ENCODE results near the gene KCNC2. TPM values are rescaled to one million over a fixed set of nuclear protein-coding genes. Genes with fewer than 3 reads are reported as not detected.

The KCNC2 gene
- total and polyA plus RNA-seq, 3 experiments from 2014 or later: not detected

DNA sequence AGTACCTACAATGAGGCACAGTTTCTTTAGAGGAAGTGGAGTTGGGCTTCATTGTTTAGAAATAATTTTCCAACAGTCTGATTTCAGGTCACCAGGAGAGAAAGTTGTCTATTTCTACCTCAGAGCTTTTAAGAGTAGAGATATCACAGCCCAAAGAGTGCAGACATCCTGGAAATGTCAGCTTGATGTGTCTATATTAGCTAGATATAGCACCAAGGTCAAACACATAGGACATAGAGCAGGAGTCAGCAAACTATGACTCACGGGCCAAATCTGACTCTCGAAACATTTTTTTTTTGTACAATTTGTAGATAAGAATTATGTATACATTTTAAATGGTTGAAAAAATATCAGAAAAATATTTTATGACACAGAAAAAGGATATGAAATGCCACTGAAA lies 53.7 kb downstream of the KCNC2 start:
- Histone ChIP-seq H3K9me3 (ENCODE audit: low read length) (no peaks in the 10 kb centered on the region), H3K27me3 (ENCODE audit: insufficient read depth, low read length, poor library complexity, severe bottlenecking) (no peaks in the 10 kb centered on the region), H3K4me1 (ENCODE audit: insufficient read depth, low read length) (no peaks in the 10 kb centered on the region), H3K27ac (ENCODE audit: low read depth, low read length) (no peak overlapping the region), H3K36me3 (ENCODE audit: insufficient read depth, low read length) (no peaks in the 10 kb centered on the region), H3K4me3 (ENCODE audit: low read length) (no peak overlapping the region)
- CTCF ChIA-PET: no interaction called here
- Mint-ChIP-seq H3K27ac (no peak overlapping the region), H3K27me3 (no peaks in the 10 kb centered on the region), H3K36me3 (no peaks in the 10 kb centered on the region), H3K4me3 (no peak overlapping the region), H3K9me3 (no peaks in the 10 kb centered on the region), H3K4me1 (no peaks in the 10 kb centered on the region)
- POLR2A ChIA-PET: no interaction called here
- no peak for DNase-seq

DNA sequence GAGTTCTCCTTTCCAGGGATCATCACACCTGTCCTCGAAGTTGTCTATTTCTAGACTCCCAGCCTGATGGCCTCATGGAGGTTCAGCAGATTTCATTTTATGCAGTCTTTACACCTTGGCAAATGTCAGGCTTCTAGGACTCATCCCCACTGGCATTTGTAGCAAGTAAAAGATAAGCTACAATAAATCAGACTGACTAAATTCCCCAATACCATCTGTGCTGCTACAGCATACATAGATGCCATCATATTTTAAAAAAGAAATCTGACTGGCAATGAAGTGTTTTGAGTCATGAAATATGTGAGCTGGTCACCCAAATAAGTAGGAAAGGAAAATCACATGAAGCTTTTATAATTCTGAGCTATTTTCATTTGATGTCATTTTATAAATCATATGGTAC lies 55.3 kb downstream of the KCNC2 start:
- no peaks in the 10 kb centered on the region for H3K36me3 Mint-ChIP-seq
- H3K4me1 Mint-ChIP-seq: no peaks in the 10 kb centered on the region
- H3K4me3 ChIP-seq (ENCODE audit: low read length): no peak overlapping the region
- H3K9me3 Mint-ChIP-seq: no peaks in the 10 kb centered on the region
- H3K27ac Mint-ChIP-seq: no peak overlapping the region
- no peaks in the 10 kb centered on the region for H3K27me3 ChIP-seq (ENCODE audit: insufficient read depth, low read length, poor library complexity, severe bottlenecking)
- POLR2A ChIA-PET: no interaction called here
- H3K27me3 Mint-ChIP-seq: peaks cover 1 to 5% of the 10 kb centered on the region in 2 donors
- no peak for DNase-seq
- no peaks in the 10 kb centered on the region for H3K9me3 ChIP-seq (ENCODE audit: low read length)
- no peak overlapping the region for H3K27ac ChIP-seq (ENCODE audit: low read depth, low read length)
- no peak overlapping the region for H3K4me3 Mint-ChIP-seq
- no peaks in the 10 kb centered on the region for H3K36me3 ChIP-seq (ENCODE audit: insufficient read depth, low read length)
- CTCF ChIA-PET: no interaction called here
- H3K4me1 ChIP-seq (ENCODE audit: insufficient read depth, low read length): no peaks in the 10 kb centered on the region

DNA sequence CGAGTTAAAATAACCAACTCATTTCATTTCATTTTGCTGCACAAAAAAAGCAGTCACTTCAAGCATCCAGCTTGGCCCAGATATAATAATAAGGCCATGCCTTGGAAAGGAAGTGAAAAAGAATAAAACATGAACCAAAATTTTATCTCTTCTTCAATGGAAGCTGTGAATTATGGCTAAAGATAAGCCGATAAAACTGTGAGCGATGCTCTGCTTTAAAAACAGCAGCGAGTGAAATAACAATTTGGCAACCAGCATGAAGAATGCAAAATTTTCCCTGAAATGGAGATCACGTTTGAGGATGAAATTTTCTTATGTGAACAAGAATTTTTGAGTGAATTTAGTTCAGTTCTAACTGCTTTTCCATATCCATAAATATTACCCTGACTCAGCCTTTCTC lies 70.4 kb downstream of the KCNC2 start:
- Mint-ChIP-seq H3K36me3 (no peaks in the 10 kb centered on the region), H3K9me3 (peaks cover 0 to 3% (median 0%) of the 10 kb centered on the region in 5 donors), H3K4me1 (no peaks in the 10 kb centered on the region), H3K27me3 (no peaks in the 10 kb centered on the region), H3K4me3 (no peak overlapping the region), H3K27ac (no peak overlapping the region)
- Histone ChIP-seq H3K27me3 (ENCODE audit: insufficient read depth, low read length, poor library complexity, severe bottlenecking) (no peaks in the 10 kb centered on the region), H3K36me3 (ENCODE audit: insufficient read depth, low read length) (no peaks in the 10 kb centered on the region), H3K27ac (ENCODE audit: low read depth, low read length) (no peak overlapping the region), H3K4me3 (ENCODE audit: low read length) (no peak overlapping the region), H3K4me1 (ENCODE audit: insufficient read depth, low read length) (no peaks in the 10 kb centered on the region), H3K9me3 (ENCODE audit: low read length) (no peaks in the 10 kb centered on the region)
- DNase-seq: no peak
- POLR2A ChIA-PET: no interaction called here
- CTCF ChIA-PET: no interaction called here

DNA sequence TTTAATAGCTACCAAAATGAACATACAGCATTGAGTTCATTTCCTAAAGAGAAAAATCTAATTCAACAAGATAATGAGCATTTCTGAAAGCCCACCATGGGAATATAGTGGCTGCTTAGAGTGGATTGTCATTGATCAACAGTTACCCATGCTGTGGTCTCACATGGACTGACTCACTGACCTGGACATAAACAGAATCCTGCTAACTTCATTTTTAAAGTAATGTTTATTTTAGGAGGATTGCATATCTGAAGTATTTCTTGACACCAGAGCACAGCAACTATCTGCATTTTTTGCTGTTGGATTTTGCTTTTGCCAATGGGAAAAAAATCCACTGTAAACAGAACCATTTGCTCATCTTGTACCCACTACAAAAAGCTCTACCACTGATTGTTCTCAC lies 71.7 kb downstream of the KCNC2 start:
- POLR2A ChIA-PET: no interaction called here
- Mint-ChIP-seq H3K9me3 (peaks cover 0 to 3% (median 0%) of the 10 kb centered on the region in 5 donors), H3K4me1 (no peaks in the 10 kb centered on the region), H3K36me3 (no peaks in the 10 kb centered on the region), H3K27me3 (no peaks in the 10 kb centered on the region), H3K27ac (no peak overlapping the region), H3K4me3 (no peak overlapping the region)
- H3K27ac ChIP-seq (ENCODE audit: low read depth, low read length): no peak overlapping the region
- DNase-seq: no peak
- CTCF ChIA-PET: no interaction called here
- no peaks in the 10 kb centered on the region for H3K9me3 ChIP-seq (ENCODE audit: low read length)
- no peak overlapping the region for H3K4me3 ChIP-seq (ENCODE audit: low read length)
- no peaks in the 10 kb centered on the region for H3K36me3 ChIP-seq (ENCODE audit: insufficient read depth, low read length)
- no peaks in the 10 kb centered on the region for H3K27me3 ChIP-seq (ENCODE audit: insufficient read depth, low read length, poor library complexity, severe bottlenecking)
- no peaks in the 10 kb centered on the region for H3K4me1 ChIP-seq (ENCODE audit: insufficient read depth, low read length)

DNA sequence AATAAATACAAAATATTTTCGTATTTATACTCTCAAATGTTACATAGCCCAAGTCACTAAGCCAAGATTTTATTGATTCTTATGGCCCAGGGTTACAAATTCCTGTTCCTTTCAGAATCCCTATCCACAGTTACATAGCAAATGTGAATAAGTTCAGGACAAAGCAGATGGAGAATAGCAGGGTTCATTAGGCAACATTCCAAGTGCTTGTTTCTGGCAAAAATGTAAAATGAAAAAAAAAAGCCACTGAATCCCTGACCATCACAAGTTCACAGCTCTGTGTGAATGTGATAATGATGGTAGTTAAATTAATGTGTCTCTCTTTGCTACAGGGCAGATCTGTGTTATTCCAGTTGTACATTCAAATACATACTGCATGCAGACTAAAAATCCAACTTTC lies 74.6 kb downstream of the KCNC2 start:
- Mint-ChIP-seq H3K9me3 (peaks cover 0 to 3% (median 0%) of the 10 kb centered on the region in 5 donors), H3K36me3 (no peaks in the 10 kb centered on the region)
- no peaks in the 10 kb centered on the region for H3K4me1 ChIP-seq (ENCODE audit: insufficient read depth, low read length)

DNA sequence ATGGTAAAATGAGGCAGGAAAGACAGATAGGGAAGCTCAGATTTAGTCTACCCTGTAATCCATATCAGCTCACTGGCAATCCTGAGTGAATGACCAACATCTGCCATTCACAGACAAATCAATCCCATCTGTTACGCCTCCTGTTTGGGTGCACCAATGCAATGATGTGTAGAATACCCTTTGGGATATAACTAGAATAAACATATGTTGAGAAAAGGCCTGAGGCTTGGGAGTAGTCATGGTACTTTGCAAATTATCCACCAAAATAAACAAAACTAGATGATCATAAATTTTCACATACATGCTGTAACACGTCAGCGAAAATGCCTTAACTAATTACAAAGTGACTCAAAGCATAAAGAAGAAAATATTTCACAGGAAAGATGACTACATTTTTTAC lies 78.8 kb downstream of the KCNC2 start:
- no peak overlapping the region for H3K4me3 ChIP-seq (ENCODE audit: low read length)
- Mint-ChIP-seq H3K36me3 (no peaks in the 10 kb centered on the region), H3K27me3 (no peaks in the 10 kb centered on the region), H3K9me3 (no peaks in the 10 kb centered on the region), H3K4me1 (no peaks in the 10 kb centered on the region), H3K4me3 (no peak overlapping the region), H3K27ac (no peak overlapping the region)
- no peaks in the 10 kb centered on the region for H3K4me1 ChIP-seq (ENCODE audit: insufficient read depth, low read length)
- ChIA-PET CTCF (no interaction called here), POLR2A (no interaction called here)
- H3K9me3 ChIP-seq (ENCODE audit: low read length): no peaks in the 10 kb centered on the region
- DNase-seq: no peak
- H3K36me3 ChIP-seq (ENCODE audit: insufficient read depth, low read length): no peaks in the 10 kb centered on the region
- no peaks in the 10 kb centered on the region for H3K27me3 ChIP-seq (ENCODE audit: insufficient read depth, low read length, poor library complexity, severe bottlenecking)
- no peak overlapping the region for H3K27ac ChIP-seq (ENCODE audit: low read depth, low read length)

More for the DNA sequence above, 74.6 kb downstream of the KCNC2 start:
- H3K27me3 Mint-ChIP-seq: no peaks in the 10 kb centered on the region
- H3K4me3 Mint-ChIP-seq: no peak overlapping the region
- Histone ChIP-seq H3K27me3 (ENCODE audit: insufficient read depth, low read length, poor library complexity, severe bottlenecking) (no peaks in the 10 kb centered on the region), H3K9me3 (ENCODE audit: low read length) (no peaks in the 10 kb centered on the region), H3K4me3 (ENCODE audit: low read length) (no peak overlapping the region), H3K36me3 (ENCODE audit: insufficient read depth, low read length) (no peaks in the 10 kb centered on the region), H3K27ac (ENCODE audit: low read depth, low read length) (no peak overlapping the region)
- no peak for DNase-seq
- H3K27ac Mint-ChIP-seq: no peak overlapping the region
- CTCF ChIA-PET: no interaction called here
- H3K4me1 Mint-ChIP-seq: no peaks in the 10 kb centered on the region
- POLR2A ChIA-PET: no interaction called here

DNA sequence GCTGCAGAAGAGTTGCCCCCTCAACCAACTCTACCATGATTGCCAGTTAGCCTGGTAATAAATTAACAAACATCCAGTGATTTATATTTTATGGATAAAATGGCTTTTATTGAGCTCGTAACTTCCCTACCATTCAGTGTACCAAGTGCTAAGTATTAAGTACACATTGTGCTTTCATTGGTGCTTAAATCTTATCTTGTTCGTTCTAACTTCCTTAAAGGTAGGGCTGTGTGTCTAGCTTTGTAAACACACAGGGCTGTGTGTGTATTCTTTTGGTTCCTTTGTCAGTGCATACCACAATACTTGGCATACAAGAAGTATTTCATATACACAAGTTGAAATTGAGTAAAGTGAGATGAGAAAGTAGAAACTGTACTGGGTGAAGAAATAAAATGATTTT lies 80.4 kb downstream of the KCNC2 start:
- ChIA-PET CTCF (no interaction called here), POLR2A (no interaction called here)
- H3K36me3 ChIP-seq (ENCODE audit: insufficient read depth, low read length): no peaks in the 10 kb centered on the region
- Mint-ChIP-seq H3K9me3 (no peaks in the 10 kb centered on the region), H3K4me3 (no peak overlapping the region), H3K27ac (no peak overlapping the region), H3K4me1 (no peaks in the 10 kb centered on the region), H3K36me3 (no peaks in the 10 kb centered on the region), H3K27me3 (no peaks in the 10 kb centered on the region)
- no peaks in the 10 kb centered on the region for H3K27me3 ChIP-seq (ENCODE audit: insufficient read depth, low read length, poor library complexity, severe bottlenecking)
- no peaks in the 10 kb centered on the region for H3K9me3 ChIP-seq (ENCODE audit: low read length)
- H3K27ac ChIP-seq (ENCODE audit: low read depth, low read length): no peak overlapping the region
- H3K4me3 ChIP-seq (ENCODE audit: low read length): no peak overlapping the region
- no peak for DNase-seq
- H3K4me1 ChIP-seq (ENCODE audit: insufficient read depth, low read length): no peaks in the 10 kb centered on the region

DNA sequence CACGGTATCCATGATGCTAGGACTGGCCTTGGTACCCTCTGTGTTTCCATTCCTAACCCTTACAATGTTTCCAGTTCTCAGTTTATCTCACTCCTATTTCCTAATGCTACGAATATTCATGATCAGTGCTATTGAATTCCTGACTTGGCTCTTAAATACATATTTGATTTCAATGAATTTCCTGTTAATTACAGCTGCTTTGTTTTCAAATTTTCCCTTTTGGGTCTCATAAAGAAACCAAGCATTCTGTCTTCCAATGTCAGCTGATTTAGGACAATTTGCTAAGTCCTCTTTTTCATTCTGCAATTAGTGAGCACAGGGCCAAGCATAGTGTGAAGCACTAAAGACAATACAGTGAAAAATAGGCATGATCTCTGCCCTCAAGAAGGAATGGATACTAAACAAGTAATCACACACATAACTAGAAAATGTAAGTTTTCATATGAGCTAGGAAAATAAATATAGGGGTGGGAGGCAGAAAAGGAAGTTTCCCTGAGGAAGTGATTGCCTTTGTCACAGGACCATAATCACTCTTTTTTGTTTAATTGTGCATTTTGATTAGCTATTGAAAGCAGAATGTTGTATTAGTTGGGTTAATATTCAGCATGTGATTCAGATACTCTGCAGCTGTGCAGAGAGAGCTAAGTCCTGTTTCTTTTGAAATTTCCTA lies 88.5 kb downstream of the KCNC2 start:
- no peak overlapping the region for H3K4me3 Mint-ChIP-seq
- H3K27me3 ChIP-seq (ENCODE audit: insufficient read depth, low read length, poor library complexity, severe bottlenecking): no peaks in the 10 kb centered on the region
- CTCF ChIA-PET: no interaction called here
- H3K9me3 Mint-ChIP-seq: peaks cover 0 to 2% (median 0%) of the 10 kb centered on the region in 5 donors
- POLR2A ChIA-PET: no interaction called here
- H3K36me3 ChIP-seq (ENCODE audit: insufficient read depth, low read length): no peaks in the 10 kb centered on the region
- no peak overlapping the region for H3K4me3 ChIP-seq (ENCODE audit: low read length)
- no peak overlapping the region for H3K27ac Mint-ChIP-seq
- no peaks in the 10 kb centered on the region for H3K9me3 ChIP-seq (ENCODE audit: low read length)
- H3K36me3 Mint-ChIP-seq: no peaks in the 10 kb centered on the region
- H3K4me1 Mint-ChIP-seq: no peaks in the 10 kb centered on the region
- no peaks in the 10 kb centered on the region for H3K27me3 Mint-ChIP-seq
- no peaks in the 10 kb centered on the region for H3K4me1 ChIP-seq (ENCODE audit: insufficient read depth, low read length)
- no peak overlapping the region for H3K27ac ChIP-seq (ENCODE audit: low read depth, low read length)
- DNase-seq: no peak

DNA sequence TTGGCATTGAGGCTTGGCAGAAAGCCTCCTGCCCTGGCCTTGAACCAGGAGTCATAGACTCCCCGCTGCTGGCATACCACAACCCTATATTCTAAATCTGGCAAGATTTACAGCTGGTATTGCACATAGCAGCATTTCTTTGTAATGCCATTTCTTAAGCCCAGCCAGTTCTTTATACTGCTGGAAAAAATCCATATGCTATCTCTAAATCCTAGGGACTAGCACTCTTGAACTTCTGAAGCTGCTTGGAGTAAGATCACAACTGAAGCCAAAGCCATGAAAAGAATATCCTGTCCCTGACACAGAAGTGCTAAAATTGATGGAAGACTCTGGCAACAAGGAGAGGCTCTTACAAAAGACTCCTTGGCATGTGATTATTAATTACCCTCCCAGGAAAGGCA lies 89.3 kb downstream of the KCNC2 start:
- no peak overlapping the region for H3K27ac ChIP-seq (ENCODE audit: low read depth, low read length)
- no peaks in the 10 kb centered on the region for H3K27me3 ChIP-seq (ENCODE audit: insufficient read depth, low read length, poor library complexity, severe bottlenecking)
- peaks cover 0 to 2% (median 0%) of the 10 kb centered on the region in 5 donors for H3K9me3 Mint-ChIP-seq
- no peaks in the 10 kb centered on the region for H3K36me3 Mint-ChIP-seq
- CTCF ChIA-PET: no interaction called here
- H3K36me3 ChIP-seq (ENCODE audit: insufficient read depth, low read length): no peaks in the 10 kb centered on the region
- no peak overlapping the region for H3K27ac Mint-ChIP-seq
- no peaks in the 10 kb centered on the region for H3K27me3 Mint-ChIP-seq
- DNase-seq: no peak
- POLR2A ChIA-PET: no interaction called here
- H3K9me3 ChIP-seq (ENCODE audit: low read length): no peaks in the 10 kb centered on the region
- H3K4me1 ChIP-seq (ENCODE audit: insufficient read depth, low read length): no peaks in the 10 kb centered on the region
- no peak overlapping the region for H3K4me3 ChIP-seq (ENCODE audit: low read length)
- H3K4me3 Mint-ChIP-seq: no peak overlapping the region
- no peaks in the 10 kb centered on the region for H3K4me1 Mint-ChIP-seq

All from CD8-positive, alpha-beta memory T cell (primary cell).